Renal pelvis (tissue), 4 donors: ENCODE data around the gene UST. TPM values are rescaled to one million over a fixed set of nuclear protein-coding genes. Genes with fewer than 3 reads are reported as not detected.
"Not testable (repeated sequence)": the region's sequence is repeated elsewhere in the genome, so short reads cannot be mapped to it uniquely, and the experiment has no call there.

Experiments
- DNase-seq: peaks from one replicate; pipeline ENCODE4 v3.0.0-alpha.2; 2013
- polyA plus RNA-seq, 3 donors: library from polyadenylated mRNA; unstranded; fragments of 120-200 nt; gene quantifications; one replicate each; pipeline ENCODE4 v1.2.1, GENCODE V29; 2013; ENCODE audit not compliant: insufficient read length in 3 of 3

The UST gene
- polyA plus RNA-seq, 3 donors, result 8.2 to 11.3 (median 10.9) TPM

DNA sequence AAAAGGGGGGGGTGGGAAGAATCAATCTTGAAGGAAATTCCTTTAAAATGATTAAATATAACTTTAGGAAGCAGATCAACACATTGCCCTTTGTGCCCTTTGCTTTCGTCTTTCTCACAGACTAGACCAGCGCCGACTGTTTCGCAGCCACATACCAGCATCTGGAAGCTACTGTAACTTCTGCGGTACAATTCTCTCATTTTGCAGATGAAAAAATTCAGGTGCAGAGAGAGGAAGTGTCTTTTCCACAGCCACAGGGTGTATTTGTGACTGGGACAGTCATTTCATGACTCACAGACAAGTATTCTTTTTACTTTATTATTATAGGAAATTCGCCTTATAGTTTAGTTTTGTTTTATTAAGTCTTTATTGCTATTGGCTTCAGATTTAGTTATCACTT, 84.2 kb downstream of the UST start:
- DNase-seq, result no peak

DNA sequence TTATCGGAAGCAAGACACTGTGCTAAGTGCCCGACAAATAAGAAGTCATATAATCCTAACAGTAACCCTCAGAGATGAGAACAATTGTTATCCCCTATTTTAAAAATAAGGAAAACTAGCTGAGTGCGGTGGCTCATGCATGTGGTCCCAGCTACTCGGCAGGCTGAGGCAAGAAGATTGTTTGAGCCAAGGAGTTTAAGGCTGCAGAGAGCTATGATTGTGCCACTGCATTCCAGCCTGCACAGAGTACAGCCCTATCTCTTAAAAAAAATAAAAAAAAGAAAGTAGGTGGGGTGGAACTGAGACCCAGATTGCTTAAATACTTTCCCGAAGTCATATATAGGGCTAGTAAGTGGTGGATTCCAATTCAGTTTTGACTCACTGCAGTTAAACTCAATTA, 84.7 kb downstream of the UST start:
- DNase-seq, result no peak

DNA sequence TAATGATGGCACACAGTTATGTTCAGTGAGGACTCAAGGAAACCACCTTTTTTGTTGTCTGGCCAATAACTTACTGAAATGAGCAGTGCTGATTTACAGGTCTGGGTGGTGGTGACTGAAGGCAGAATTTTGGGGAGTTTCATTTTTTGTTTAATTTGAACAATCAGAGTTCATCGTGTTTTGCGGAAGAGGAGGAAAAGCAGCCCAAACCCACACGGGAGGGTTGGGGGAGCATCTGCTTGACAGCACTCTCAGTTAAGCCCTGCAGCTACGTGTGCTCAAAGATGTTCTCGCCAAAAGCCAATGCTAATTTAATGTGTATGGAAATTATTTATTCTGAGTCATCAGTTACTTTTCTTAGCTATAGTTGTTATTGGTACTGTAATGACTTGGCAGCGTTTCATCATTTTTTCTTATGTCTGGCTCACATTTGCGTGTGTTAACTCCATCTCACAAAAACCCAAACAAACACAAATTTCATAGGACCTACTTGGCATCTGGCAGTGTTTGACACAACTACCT, 89.2 kb downstream of the UST start:
- DNase-seq, result no peak

DNA sequence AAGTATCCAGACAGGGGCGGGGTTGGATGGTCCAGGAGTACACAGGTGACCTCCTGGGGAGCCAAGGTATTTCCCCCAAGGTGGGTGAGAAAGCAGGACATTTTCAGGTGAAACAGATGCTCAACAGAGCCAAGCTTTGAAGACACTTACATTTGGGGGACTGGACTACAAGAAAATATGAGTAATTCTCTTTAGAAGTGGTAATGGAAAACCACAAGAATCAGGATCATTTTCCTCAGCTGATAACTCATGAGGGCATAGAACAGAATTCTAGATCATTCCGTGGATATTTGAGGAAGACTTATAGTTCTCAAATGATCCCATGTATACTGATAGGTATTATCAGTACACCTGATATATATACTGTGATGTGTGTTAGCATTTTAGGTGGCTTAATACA, 89.9 kb downstream of the UST start:
- DNase-seq, result no peak

DNA sequence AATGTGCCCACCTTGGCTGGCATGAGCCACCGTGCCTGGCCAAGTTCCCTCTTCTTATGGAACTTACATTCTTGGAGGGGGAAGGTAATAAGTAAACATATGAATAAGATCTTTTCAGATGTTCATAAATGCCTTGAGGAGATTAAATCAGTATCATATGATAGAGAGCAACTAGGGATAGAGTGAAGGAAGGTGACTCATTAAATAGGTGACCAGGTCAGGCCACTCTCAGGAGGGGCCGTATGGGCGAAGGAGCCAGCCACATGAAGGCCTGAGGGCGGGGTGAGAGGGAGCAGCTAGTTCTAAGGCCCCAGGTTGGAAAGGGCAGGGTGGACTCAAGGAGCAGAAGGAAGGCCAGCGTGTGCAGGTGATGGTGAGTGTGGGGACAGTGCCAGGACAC, 91.1 kb downstream of the UST start:
- no peak for DNase-seq

DNA sequence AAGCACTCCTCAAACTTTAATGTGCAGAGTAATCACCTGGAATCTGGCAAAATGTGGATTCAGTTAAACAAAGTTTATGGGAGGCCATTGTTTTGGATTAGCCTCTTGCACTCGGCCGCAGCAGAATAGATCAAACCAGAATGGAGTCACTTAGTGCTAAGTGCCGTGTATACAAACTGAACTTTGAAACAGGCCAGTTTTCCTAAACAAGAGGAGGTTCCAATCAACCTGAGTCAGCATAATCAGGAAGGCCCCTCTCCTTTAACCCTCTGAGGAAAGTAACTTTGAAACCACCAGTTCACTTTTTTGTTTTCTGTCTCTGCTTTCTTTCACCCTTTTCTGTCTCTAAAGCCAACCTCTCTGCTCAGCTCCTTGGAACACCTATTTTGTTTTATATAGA, 92.2 kb downstream of the UST start:
- DNase-seq, result no peak

DNA sequence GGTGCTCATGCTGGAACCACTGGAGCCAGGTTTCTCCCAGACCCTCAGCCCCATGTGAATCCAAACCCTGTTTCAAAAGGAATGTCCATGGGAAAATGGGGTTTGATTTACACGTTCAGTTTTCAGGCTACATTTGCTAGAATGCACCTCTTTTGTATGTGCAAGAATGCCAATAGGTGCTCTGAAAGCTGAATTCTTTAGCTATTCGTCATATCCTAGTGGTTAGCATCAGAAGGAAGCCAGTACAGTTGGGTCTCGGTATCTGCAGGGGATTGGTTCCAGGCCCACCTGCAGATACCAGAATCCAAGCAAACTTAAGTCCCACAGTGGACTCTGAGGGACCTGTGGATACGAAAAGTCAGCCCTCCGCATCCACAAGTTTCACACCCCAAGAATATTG, 93.4 kb downstream of the UST start:
- DNase-seq, result no peak

DNA sequence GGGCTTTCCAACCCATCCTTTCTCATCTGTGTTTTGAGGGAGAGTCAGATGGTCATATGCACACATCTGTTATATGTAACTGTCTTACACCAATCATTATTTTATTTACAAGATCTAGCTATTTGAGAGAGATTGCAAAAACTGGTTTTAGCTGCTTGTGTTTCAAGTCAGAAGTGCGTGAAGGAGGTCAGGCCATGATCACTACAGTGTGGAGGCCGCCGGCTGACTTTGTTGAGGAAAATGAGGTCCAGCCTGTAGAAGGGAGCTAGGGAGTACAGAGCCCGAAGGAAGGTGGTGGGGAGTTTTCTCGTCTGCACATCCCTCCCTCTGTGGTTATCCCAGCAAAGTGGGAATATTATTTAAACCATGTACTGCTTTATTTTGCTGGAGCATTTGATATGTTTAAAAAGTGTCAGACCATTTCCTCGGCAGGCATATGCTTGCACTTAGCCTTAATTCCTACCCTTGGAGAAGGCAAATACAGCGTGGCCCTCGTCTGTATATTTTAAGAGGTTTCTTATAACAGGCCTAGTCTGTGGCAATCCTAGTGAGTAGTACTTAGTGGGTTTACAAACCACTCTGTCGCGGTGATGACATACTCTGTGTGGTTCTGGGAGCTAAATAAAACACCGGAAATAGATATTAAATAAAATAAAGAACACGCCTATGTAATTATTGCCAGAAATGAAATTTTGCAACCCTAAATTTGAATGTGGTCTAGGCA, 95.6 kb downstream of the UST start:
- no peak for DNase-seq

DNA sequence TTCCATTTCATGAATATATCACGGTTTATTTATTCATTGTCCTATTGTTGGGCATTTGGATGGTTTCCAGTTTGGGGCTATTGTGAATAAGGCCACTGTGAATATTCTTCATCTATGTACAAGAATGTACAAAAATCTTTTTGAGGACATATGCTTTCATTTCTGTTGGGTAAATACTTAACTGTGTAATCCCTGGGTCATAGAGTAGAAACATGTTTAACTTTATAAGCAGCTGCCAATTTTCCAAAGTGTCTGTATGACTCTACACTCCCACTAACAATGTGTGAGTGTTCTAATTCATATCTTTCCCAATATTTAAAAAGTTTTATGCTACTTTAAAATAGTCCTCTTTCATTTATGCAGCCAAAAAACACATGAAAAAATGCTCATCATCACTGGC, 98.6 kb downstream of the UST start:
- DNase-seq, result no peak

DNA sequence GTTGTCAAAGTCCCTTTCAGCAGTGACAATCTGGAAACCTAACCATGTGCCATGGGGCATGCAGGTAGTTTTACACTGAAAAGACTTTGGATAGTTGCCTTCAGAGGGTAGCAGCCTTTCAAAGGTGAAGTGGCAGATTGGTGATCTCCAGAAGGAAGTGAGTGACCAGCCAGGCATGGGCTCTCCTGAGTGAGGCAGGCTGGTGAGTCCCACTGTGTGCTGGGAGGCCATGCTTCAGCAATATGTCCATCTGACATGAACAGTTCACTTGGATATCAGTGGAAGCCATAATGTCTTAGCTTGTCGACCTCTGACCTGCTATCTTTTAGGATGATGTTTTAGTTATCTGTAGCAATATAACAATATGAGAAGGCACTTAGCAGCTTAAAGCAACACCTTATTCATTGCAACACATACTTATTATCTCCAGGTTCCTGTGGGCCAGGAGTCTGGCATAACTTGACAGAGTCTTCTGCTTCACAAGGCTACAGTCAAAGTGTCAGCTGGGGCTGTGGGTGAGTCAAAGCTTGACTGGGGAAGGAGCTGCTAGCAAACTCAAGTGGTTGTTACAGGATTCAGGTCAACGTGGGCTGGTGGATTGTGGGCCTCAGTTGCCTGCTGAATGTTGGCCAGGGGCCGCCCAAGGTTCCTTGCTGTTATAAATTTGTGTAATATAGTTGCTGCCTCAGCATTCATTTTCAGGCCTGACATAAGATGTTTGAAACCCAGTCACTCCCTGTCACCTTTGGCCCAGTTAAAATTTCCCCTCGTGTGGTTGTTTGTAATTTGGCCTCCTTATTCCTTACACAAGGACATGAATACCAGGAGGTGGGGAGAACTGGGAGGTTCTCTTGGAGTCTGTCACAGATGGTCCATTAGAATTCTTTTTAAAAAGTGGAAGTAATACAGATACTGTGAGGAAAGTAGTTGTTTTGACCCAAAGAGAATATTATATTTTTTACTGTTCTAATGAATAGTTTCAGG, 100.2 kb downstream of the UST start:
- no peak for DNase-seq

DNA sequence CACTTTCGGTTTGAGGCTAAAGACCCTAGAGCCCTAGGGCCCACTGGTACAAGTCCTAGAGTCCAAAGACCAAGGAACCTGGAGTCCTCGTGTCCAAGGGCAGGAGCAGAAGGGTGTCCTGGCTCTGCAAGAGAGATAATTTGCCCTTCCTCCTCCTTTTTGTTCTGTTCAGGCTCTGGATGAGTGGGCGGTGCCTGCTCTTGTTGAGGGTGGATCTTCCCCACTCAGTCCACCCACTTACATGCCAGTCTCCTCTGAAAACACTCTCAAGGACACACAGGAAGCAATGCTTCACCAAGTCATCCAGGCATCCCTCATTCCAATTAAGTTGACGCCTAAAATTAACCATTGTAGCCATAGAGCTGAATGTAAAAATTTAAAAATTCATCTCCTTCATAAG, 102.1 kb downstream of the UST start:
- no peak for DNase-seq

DNA sequence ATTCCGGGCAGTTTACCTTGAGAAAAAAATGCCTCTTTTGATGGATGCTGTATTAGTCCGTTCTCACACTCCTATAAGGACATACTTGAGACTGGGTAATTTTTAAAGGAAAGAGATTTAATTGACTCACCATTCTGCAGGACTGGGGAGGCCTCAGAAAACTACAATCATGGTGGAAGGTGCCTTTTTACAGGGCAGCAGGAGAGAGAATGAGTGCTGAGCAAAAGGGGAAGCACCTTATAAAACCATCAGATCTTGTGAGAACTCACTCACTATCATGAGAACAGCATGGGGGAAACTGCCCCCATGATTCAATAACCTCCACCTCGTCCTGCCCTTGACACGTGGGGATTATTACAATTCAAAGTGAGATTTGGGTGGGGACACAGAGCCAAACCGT, 102.6 kb downstream of the UST start:
- not testable (repeated sequence) for DNase-seq

DNA sequence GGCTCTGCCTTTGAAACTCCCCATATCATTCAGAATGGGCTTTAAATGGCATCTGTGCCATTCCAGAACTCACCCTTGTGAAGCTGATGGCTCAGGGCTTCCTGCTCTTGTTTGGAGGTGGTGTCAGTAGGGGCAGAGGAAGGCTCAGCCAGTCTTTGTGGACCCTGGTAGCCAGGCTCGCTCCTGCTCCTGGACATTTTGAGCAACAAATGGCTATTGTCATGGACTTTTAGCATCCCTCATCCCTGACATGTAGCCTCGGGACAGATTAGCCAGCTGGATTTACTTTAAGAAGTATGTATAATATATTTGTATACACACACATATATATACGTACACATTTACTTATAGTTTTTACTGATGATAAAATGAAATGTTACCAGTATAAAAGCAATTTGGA, 104.1 kb downstream of the UST start:
- DNase-seq, result no peak

DNA sequence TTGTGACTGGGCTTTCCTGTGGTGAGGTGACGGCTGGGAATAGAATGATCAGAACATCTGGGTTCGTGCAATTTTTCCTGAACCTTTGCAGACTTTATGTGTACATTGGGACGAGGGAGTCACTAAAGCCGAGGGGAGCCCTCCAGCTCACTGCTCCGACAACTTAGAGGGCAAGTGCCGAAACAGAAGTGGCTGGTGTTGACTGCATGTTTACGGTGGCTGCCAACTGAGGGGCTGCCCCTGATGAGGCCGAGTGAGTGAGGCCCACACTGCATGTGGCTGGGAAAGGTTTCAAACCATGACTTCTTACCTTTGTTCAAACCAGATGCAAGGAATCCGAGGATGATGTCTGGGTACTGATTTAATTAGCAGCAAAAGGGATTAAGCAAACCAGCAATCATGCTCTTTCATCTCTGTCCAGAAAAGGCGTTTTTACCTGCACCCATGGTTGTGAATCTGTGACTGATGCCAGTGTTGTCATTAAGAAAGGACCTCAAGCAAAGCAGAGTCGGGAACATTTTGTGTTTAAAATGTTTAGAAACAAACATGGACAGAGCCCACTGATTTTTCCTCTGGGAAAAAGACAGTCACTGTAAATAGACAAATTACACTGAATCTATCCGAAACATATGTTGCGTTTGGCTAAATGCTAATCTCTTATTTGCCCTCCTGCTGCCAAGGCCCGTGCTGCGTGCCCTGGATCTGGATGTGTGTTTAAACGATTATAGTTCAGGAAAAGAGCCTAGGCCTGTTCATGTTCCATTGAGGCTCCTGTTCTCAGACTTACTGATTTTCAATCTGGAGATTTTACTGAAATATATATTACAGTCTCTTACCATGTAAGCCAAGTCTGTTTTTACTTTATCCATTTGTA, 105.1 kb downstream of the UST start:
- no peak for DNase-seq

DNA sequence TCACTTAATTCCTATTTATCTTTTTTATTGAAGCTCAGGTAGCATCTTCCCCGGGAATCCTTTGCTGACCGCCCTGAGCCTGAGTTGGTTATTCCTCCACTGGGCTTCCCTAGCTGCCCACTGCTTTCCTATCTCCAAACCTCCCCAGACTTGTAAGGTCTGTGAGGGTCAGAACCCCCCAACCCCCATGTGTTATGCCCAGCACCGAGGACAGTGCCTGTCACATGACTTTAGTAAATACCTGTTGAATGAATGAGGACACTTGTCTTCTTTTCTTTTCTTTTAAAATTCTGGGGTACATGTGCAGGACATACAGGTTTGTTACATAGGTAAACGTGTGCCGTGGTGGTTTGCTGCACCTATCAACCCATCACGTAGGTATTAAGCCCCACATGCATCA, 105.9 kb downstream of the UST start:
- no peak for DNase-seq

DNA sequence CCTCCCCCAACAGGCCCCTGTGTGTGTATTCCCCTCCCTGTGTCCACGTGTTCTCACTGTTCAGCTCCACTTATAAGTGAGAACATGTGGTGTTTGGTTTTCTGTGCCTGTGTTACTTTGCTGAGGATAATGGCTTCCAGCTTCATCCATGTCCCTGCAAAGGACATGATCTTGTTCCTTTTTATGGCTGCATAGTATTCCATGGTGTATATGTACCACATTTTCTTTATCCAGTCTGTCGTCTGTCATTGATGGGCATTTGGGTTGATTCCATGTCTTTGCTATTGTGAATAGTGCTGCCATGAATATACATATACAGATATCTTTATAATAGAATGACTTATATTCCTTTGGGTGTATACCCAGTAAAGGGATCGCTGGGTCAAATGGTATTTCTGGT, 106.3 kb downstream of the UST start:
- DNase-seq, result not testable (repeated sequence)

DNA sequence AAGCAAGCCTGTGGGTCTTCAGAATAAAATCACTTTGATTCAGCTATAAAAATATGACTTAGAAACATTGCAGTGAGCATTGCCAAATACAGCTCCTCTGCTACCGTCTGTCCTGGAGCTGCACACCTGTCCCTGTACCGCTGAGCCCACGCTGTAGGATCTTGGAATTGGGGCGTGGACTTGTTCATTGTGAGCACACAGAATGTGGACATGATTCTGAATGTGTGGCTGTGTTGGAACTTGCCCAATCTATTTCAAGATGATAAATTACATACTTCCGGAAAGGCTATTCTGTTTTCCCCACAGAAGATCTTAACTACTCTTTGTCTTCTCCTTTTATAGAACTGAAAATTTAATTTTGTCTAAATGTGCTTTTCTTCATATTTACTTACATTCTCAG, 107.3 kb downstream of the UST start:
- no peak for DNase-seq

DNA sequence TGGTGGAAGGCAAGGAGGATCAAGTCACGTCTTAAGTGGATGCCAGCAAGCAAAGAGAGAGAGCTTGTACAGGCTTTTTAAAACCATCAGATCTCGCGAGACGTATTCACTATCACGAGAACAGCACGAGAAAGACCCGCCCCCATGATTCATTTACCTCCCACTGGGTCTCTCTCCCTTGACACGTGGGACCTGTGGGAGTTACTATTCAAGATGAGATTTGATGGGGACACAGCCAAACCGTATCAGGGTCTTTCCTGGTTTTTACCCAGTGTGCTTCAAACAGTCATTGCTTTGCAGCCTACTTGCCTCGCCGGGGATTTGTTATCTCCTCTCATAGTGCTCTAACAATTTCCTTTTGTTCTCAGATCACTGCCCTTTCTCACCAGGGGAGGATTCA, 108.2 kb downstream of the UST start:
- no peak for DNase-seq

DNA sequence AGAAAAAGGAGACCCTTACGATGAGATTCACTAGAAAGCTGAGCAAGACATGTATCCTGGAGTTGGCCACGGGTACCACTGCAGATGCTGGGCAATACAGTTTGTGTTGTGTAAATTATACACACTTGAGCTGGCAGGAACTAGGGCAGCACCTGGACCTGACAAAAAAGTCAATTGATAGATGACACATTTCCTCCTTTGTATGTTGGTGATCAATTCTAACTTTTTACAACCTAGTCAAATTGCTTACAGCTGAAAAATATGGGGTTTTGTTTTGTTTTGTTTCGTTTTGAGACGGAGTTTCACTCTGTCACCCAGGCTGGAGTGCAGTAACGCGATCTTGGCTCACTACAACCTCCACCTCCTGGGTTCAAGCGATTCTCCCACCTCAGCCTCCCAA, 108.9 kb downstream of the UST start:
- DNase-seq, result no peak

DNA sequence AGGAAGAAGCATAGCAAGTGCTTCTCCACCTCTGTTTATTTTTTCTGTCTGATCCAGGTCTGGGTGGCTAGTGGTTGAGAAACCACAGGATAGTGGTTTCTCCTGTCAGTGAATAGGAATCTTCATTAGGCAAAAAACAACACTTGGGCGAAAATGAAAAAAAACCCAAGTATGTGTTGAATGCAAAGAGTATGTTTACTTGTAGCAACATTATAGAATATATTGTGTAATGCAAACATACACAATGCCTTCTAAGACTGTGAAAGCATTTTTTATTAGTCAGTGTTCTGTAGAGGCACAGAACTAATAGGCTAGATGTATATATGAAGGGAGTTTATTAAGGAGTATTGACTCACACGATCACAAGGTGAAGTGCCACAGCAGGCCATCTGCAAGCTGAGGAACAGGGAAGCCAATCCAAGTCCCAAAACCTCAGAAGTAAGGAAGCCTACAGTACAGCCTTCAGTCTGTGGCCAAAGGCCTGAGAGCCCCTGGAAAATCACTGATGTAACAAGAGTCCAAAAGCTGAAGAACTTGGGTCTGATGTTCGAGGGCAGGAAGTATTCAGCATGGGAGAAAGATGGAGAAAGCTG, 111.1 kb downstream of the UST start:
- DNase-seq, result no peak

DNA sequence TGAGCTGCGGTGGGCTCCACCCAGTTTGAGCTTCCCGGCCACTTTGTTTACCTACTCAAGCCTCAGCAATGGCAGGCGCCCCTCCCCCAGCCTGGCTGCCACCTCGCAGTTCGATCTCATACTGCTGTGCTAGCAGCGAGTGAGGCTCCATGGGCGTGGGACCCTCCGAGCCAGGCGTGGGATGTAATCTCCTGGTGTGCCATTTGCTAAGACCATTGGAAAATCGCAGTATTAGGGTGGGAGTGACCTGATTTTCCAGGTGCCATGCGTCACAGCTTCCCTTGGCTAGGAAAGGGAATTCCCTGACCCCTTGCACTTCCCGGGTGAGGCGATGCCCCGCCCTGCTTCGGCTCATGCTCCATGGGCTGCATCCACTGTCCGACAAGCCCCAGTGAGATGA, 117.3 kb downstream of the UST start:
- DNase-seq, result not testable (repeated sequence)

DNA sequence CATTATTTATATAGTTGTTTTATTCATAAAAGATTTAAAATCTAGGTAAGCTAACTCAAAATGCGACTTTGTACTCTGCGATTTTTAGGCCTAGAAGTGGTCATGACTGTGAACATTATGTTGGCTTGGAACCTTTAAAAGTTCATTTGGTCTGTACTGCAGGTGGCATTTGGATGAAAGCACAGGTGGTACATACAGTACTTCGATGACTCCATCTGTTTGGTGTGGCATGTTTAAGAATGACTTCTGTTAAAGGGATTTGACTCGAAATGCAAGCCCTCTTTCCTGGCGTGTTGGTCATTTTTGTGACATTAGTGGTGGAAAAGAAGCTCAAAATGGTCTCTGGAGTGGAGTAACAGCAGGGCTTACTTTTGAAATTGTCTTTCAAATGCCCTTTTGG, 118.1 kb downstream of the UST start:
- no peak for DNase-seq
